Measurements from ENCODE around the gene CHIA. TPM values are rescaled to one million over a fixed set of nuclear protein-coding genes. Genes with fewer than 3 reads are reported as not detected.

The CHIA gene
- total and polyA plus RNA-seq, 9 of the 15 experiments (the other 6 are each of a cell fraction or from before 2014, with no cell fraction given), result not detected

GRCh38 chr1:111289371-111289770, 1.3 kb upstream of the CHIA start (continued):
- TF ChIP-seq ZNF609 (CRISPR knock-in tag; IDR thresholded peaks at IDR 0.05; ENCODE audit: borderline replicate concordance) (no peak), CC2D1A (IDR thresholded peaks at IDR 0.05) (no peak)

- ATAC-seq, result no peak
- no peak overlapping the region for H3K9ac ChIP-seq (ENCODE audit: insufficient read depth in 1 of 2, low read depth in 2 of 2, low read length in 2 of 2)
- CTCF ChIA-PET (ENCODE audit: low intra/inter-chr PET ratio), result no interaction called here
- intact Hi-C loops (cut with micrococcal nuclease) (no loop called here), in situ Hi-C loops (cut with MboI) (no loop called here)
- DNase-seq (ENCODE audit: extremely low read depth in 1 of 4, low spot score in 3 of 4), result no peak
- no peak for TF ChIP-seq ZNF23 (CRISPR knock-in tag; IDR thresholded peaks at IDR 0.05)
- TF ChIP-seq ELK1 (CRISPR knock-in tag; IDR thresholded peaks at IDR 0.05), result no peak
- no peak for TF ChIP-seq TAF9B (IDR thresholded peaks at IDR 0.05; ENCODE audit: partially characterized antibody)
- TF ChIP-seq JUNB (CRISPR knock-in tag; conservative IDR thresholded peaks at IDR 0.05), result no peak
- no peak for TF ChIP-seq VEZF1 (CRISPR knock-in tag; IDR thresholded peaks at IDR 0.05)
- TF ChIP-seq TRIM28 (IDR thresholded peaks at IDR 0.05), result no peak
- TF ChIP-seq HEY1 (CRISPR knock-in tag; IDR thresholded peaks at IDR 0.05; ENCODE audit: borderline replicate concordance), result no peak
- H3K27ac ChIP-seq (ENCODE audit: extremely low read depth, low read depth, low read length), result no peak overlapping the region
- H3K9me1 ChIP-seq (ENCODE audit: control insufficient read depth, insufficient read depth, low read length), result no peaks in the 10 kb centered on the region
- peaks cover 0 to 5% of the 10 kb centered on the region in 2 experiments; a peak in 1 of 5 replicates for H3K27me3 ChIP-seq (ENCODE audit: control insufficient read depth in 2 of 2, insufficient read depth in 2 of 2, low read length in 2 of 2)
- H3K9me3 ChIP-seq (replicated peaks; ENCODE audit: control insufficient read depth, insufficient read depth, low read depth, low read length), result no peaks in the 10 kb centered on the region; the same call in 1 of the 2 replicates
- FAIRE-seq, result peak; percentile 44
- no peak overlapping the region for H3K4me3 ChIP-seq
- H2AFZ ChIP-seq (ENCODE audit: low read depth, low read length), result no peak overlapping the region
- no peaks in the 10 kb centered on the region for H3K4me1 ChIP-seq (replicated peaks in 1 of 2; ENCODE audit: control insufficient read depth in 2 of 2, insufficient read depth in 2 of 2, low read length in 2 of 2)
- BruUV-seq (replicated peaks), result no TSS peak
- POLR2A ChIA-PET, result no interaction called here
- H4K20me1 ChIP-seq (replicated peaks; ENCODE audit: control insufficient read depth, insufficient read depth, low read length), result no peaks in the 10 kb centered on the region
- H3K4me2 ChIP-seq (ENCODE audit: insufficient read depth, low read length), result no peak overlapping the region
- no peaks in the 10 kb centered on the region for H3K79me2 ChIP-seq (ENCODE audit: control insufficient read depth, insufficient read depth, low read length)
- no peaks in the 10 kb centered on the region for H3K36me3 ChIP-seq (ENCODE audit: control insufficient read depth, insufficient read depth, low read length)
- WGBS (ENCODE audit: insufficient coverage, low coverage, missing lambda C conversion rate), result 2% methylated on average over 3 of the region's 3 CpGs
These were observed 547 bp upstream of the CHIA start for GRCh38 chr1:111290104-111290503.
